ENCODE results near the gene PTOV1. TPM values are rescaled to one million over a fixed set of nuclear protein-coding genes. Genes with fewer than 3 reads are reported as not detected.

PTOV1 gene
- total and polyA plus RNA-seq, 5 experiments from 2014 or later, result 42.9 to 186 (median 67.4) TPM

DNA sequence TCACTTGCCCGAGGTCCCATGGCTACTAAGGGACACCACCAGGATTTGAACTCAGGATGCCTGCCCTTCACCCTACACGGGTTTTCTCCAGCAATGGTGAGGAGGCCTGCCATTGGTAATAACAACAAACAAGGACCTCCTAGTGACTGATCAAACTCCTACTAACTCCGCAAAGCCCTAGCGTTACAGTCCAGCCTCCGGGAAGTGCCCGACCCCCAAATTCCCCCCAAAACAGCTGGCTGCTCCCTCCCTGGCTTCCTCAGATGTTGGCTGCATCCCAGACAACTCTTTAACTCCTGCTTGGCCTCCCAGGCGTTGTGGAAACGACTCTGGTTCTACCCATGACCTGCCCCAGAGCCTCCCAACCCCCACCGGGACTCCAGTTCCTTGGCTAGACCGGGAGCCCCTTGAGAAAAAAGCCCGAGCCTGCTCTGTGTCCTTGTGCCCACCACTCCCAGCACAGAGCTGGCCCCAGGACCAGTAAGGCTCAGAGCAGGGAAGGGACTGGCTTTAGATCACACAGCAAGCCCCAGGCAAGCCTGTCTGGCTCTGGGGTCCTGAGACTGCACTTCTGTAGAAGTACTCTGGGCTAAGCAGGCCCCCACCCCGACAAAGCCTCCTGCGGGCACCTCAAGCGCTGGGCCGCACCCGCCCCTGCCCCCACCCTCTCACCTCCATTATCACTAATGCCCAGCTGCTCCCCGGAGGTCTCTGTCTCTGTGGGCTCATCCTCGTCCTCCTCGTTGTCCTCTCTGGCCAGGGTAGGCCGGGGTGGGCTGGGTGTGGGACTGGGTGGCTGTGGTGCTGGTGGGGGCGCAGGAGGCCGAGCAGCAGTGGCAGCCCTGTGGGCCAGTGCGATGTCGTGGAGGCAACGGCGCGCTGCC, 21.5 kb downstream of the PTOV1 start:
- peak overlapping the region in 4 of 10 donors; percentile 18 to 67 (median 42) for H3K4me3 Mint-ChIP-seq
- POLR2A ChIA-PET, result no interaction called here

DNA sequence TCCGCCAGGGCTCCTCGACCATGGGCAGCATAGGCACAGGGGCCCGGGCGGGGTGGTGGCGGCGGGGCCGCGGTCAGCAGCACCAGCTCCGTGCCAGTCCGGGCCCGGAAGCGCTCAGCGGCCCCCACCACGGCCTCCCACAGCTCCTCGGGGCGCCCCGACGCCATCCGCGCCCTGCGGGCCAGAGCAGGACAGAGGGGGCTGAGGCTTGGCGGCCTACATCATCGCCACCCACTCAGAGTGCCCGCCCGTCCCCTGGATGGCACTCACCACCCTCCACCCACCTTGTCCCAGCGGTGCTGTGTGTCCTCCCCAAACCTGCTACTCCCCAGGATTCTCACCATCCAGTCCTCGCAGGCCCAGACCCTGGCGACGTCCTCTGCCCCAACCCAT, 22.2 kb downstream of the PTOV1 start:
- Mint-ChIP-seq H3K4me1 (peaks cover 12 to 36% (median 27%) of the 10 kb centered on the region in 4 donors), H3K4me3 (no peak overlapping the region), H3K27ac (no peak overlapping the region), H3K27me3 (no peaks in the 10 kb centered on the region), H3K36me3 (peaks cover 0 to 6% (median 0%) of the 10 kb centered on the region in 3 donors), H3K9me3 (peaks cover 0 to 2% (median 0%) of the 10 kb centered on the region in 9 donors)
- POLR2A ChIA-PET, result no interaction called here
- DNase-seq (no peak), ATAC-seq (no peak)

More for the DNA sequence above, 21.5 kb downstream of the PTOV1 start:
- DNase-seq (no peak), ATAC-seq (no peak)
- Mint-ChIP-seq H3K9me3 (peaks cover 0 to 3% (median 0%) of the 10 kb centered on the region in 9 donors), H3K4me1 (peaks cover 12 to 39% (median 30%) of the 10 kb centered on the region in 4 donors), H3K27me3 (no peaks in the 10 kb centered on the region), H3K27ac (peak overlapping the region in 5 of 10 donors; percentile 31 to 87 (median 57)), H3K36me3 (peaks cover 0 to 4% (median 0%) of the 10 kb centered on the region in 3 donors)

DNA sequence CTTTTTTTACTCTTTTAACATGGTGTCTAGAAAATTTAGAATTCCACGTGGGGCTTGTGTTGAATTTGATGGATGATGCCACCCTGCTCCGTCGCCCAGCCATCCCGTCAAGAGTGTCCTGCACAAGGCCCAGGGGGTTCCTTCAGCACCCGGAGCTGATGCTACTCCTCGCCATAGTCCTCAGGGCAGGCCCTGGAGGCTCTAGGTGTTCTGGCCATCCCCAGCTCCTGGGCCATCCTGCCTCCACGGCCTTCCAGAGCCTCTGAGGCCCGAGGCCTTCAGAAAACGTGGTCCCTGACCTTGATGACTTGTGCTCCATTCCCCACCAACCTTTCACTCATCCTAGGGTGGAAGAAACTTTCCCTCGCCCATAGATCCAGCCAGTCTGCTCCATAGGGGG, 22.9 kb downstream of the PTOV1 start:
- Mint-ChIP-seq H3K27me3 (no peaks in the 10 kb centered on the region), H3K36me3 (peaks cover 0 to 7% (median 0%) of the 10 kb centered on the region in 3 donors), H3K27ac (peak overlapping the region in 2 of 10 donors; percentile 17 to 64), H3K4me3 (peak overlapping the region in 3 of 10 donors; percentile 33 to 87 (median 36)), H3K4me1 (peaks cover 15 to 36% (median 29%) of the 10 kb centered on the region in 4 donors), H3K9me3 (no peaks in the 10 kb centered on the region)
- ATAC-seq (no peak), DNase-seq (no peak)
- POLR2A ChIA-PET, result interaction anchor here (0.5 to 5.2 kb wide), 4 partner anchors 9 to 1549 kb away, joined by 3 to 53 read pairs (median 4); partner anchors contain the start of gene PTOV1

DNA sequence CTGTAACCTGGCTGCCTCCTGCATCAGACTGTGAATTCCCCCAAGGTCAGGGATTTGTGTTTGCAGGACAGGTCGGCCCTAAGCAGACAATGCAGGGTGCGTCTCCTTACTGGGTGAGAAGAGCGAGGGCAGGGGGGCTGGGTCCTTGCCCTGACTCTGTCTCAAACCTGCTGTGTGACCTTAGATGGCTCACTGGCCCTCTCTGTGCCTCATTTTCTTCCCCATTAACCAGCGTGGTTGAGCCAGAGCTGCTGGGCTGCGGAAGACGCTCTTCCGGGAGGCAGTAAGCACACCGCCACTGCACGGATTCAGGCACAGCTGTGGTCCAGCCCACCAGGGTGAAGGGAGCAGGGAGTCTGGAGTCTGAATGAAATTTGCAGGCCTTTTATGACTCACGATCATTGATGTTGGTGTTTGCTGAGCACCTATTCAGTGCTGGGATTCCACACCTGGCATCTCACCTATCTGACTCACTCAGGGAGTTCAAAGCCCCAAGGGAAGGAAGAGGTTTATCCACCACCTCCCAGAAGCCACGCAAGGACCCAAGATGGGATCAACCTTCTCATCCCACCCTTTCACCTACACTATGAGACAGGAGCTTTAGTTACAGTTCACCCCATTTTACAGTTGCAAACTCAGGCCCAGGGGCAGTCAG, 23.7 kb downstream of the PTOV1 start:
- no peaks in the 10 kb centered on the region for H3K9me3 Mint-ChIP-seq
- H3K4me1 Mint-ChIP-seq, result peaks cover 19 to 43% (median 34%) of the 10 kb centered on the region in 4 donors
- peak overlapping the region in 6 of 10 donors; percentile 63 to 88 (median 80) for H3K27ac Mint-ChIP-seq
- H3K27me3 Mint-ChIP-seq, result no peaks in the 10 kb centered on the region
- no peak for DNase-seq
- H3K36me3 Mint-ChIP-seq, result peaks cover 0 to 11% (median 0%) of the 10 kb centered on the region in 3 donors
- peak overlapping the region in 6 of 10 donors; percentile 28 to 87 (median 56) for H3K4me3 Mint-ChIP-seq
- no peak for ATAC-seq
- POLR2A ChIA-PET, result interaction anchor here (1.1 to 5.2 kb wide), 5 partner anchors 13 to 233 kb away, joined by 3 to 53 read pairs (median 4); partner anchors contain the start of genes PRMT1, PTOV1, RRAS and SCAF1

DNA sequence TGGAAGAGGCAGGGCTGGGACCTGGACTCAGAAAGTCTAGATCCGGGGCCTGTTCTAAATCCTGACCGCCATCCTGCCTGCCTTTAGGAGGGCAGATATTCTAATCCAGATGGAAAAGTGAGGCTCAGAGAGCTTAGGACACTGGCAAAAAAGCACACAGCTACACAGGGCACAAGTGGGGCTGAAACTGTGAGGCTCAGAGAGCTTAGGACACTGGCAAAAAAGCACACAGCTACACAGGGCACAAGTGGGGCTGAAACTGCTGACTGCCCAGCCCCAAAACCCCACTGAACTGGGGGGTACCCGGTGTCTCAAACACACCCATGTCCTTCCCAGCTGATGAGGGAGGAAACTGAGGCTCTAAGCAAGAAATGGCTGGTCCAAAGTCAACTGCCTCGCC, 24.2 kb downstream of the PTOV1 start:
- DNase-seq, result no peak
- peak overlapping the region in 3 of 10 donors; percentile 26 to 87 (median 69) for H3K4me3 Mint-ChIP-seq
- no peak for ATAC-seq
- H3K27me3 Mint-ChIP-seq, result no peaks in the 10 kb centered on the region
- peak overlapping the region in 5 of 10 donors; percentile 63 to 82 (median 78) for H3K27ac Mint-ChIP-seq
- POLR2A ChIA-PET, result interaction anchor here (0.5 to 5.2 kb wide), 11 partner anchors 7 to 483 kb away, joined by 3 to 62 read pairs (median 16); partner anchors contain the start of genes AP2A1, MED25, PNKP and PRMT1
- H3K4me1 Mint-ChIP-seq, result peaks cover 18 to 43% (median 32%) of the 10 kb centered on the region in 4 donors
- no peaks in the 10 kb centered on the region for H3K9me3 Mint-ChIP-seq
- H3K36me3 Mint-ChIP-seq, result peaks cover 0 to 15% (median 0%) of the 10 kb centered on the region in 3 donors

DNA sequence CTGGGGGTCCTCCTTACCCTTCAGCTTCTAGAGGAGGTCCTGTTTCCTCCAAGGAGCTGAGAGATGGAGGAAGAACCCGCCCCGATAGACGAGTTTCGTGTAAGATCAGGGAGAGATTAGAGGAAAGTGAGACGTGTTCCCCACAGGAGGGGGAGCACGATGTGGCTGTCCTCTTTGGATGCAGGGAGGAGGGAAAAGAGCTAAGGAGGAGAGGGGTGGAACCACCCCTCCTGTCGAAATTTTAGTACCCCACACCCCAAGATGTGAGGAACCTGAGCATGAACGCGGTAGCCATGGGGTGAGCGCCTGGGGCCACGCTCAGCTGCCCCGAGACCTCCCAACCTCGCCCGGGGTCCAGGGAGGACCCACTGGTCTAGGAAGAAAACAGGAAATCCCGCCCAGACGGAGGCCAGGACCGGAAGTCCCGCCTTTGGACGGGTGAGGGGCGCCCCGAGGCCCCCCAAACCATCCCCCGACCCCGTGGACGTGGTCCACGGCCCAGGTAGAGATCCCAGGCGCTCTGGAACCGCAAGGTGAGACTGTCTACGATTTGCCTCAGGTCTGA, 25.0 kb downstream of the PTOV1 start:
- H3K4me3 Mint-ChIP-seq, result no peak overlapping the region
- POLR2A ChIA-PET, result interaction anchor here (0.5 to 5.2 kb wide), 20 partner anchors 8 to 1512 kb away, joined by 3 to 62 read pairs (median 6); partner anchors contain the start of genes AP2A1, ATF5, FUZ and MED25
- peak in 5 of 10 donors; percentile 30 to 84 (median 50) for DNase-seq
- peaks cover 19 to 39% (median 28%) of the 10 kb centered on the region in 4 donors for H3K4me1 Mint-ChIP-seq
- peaks cover 0 to 20% (median 0%) of the 10 kb centered on the region in 3 donors for H3K36me3 Mint-ChIP-seq
- no peaks in the 10 kb centered on the region for H3K9me3 Mint-ChIP-seq
- no peak for ATAC-seq
- H3K27ac Mint-ChIP-seq, result no peak overlapping the region
- no peaks in the 10 kb centered on the region for H3K27me3 Mint-ChIP-seq

DNA sequence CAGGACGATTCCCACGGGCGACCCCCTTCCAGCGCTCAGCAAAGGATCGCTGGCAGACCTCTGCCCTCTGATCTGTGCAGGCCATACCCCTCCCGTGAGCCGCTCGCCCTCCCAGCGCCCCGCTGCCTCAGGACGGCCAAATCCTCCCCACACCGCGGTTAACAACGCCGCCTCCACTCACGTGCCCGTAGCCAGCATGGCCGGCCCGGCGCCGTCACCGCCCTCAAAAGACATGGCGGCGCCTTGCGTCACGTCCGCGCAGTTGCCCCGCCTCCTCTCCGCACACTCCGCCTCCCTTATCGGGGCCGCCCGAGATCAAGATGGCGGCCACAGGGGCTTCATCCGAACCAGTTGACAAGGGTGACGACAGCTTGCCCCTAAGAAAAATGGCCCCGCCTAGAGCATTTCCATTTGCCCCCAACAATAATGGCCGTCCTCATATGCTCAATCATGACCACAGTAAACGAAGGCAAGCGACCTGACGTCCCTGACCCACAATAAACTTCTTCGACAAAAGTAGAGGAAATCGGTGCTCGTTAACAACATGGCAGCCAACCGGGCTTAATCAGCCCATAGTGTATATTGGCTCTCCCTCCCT, 25.6 kb downstream of the PTOV1 start:
- ATAC-seq (peak; percentile 60 to 68), DNase-seq (peak in 9 of 10 donors; percentile 94 to 99 (median 97))
- Mint-ChIP-seq H3K27me3 (no peaks in the 10 kb centered on the region), H3K27ac (no peak overlapping the region), H3K4me1 (peaks cover 19 to 39% (median 27%) of the 10 kb centered on the region in 4 donors), H3K36me3 (peaks cover 0 to 23% (median 0%) of the 10 kb centered on the region in 3 donors), H3K4me3 (no peak overlapping the region), H3K9me3 (no peaks in the 10 kb centered on the region)
- POLR2A ChIA-PET, result interaction anchor here (0.5 to 5.2 kb wide), 31 partner anchors 9 to 1513 kb away, joined by 3 to 62 read pairs (median 5); partner anchors contain the start of genes AP2A1, ATF5, FUZ and IL4I1

DNA sequence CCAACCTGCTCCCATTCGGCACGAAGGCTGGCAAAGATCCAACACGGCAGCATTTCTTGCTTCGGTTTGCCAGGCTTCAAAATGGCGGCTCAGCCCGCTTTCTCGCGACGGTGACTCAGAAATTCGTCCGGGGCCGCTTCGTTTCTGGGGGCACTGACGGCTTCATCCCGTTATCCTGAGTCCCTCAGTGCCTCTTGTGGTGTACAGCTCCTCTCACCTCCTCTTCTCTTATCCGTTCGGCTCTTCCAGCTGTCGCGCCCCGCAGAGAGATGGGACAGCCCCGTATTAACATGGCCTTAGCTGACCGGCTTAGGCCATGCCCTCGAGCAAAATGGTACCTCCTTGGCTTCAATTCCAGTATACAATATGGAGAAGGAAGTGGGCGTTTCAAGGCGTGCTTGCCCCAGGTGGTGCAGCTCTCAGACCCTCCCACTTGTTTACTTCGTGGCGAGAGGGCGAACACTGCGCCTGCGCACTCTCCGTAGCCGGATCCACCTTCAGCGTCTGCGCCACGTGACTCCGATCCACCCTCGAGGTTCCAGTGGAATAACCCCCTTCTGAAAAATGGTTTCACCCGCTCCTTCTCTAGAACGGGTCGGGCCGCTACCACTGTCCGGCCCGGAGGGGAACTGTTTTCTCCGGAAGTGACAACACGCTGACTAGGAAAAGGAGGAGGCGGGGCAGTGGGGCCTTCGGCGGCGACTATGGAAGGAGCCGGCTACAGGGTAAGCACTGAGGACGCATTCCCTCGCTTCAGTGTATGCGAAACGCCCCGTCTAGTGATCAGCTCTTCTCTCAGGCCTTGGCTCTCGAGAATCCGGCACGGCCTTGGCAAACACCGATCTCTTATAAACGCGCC, 26.3 kb downstream of the PTOV1 start, which contains the start of the genes AKT1S1 and TBC1D17:
AKT1S1 (minus strand) TSS at position 336 of the 859 bp plus-strand sequence. CDS start 4,060 bp downstream, outside the sequence.
TBC1D17 (plus strand) TSS at position 683 of the 859 bp plus-strand sequence; CDS start at position 705, 22 bp downstream.
- Mint-ChIP-seq H3K36me3 (peaks cover 0 to 29% (median 0%) of the 10 kb centered on the region in 3 donors), H3K4me3 (no peak within 1 kb of the TSS), H3K9me3 (no peaks in the 10 kb centered on the region), H3K27ac (no peak within 1 kb of the TSS), H3K27me3 (no peaks in the 10 kb centered on the region), H3K4me1 (peaks cover 15 to 33% (median 22%) of the 10 kb centered on the region in 4 donors)
- peak; percentile 67 to 72 for ATAC-seq
- peak; percentile 91 to 100 (median 99) for DNase-seq
- POLR2A ChIA-PET, result interaction anchor here (0.5 to 5.2 kb wide), 31 partner anchors 9 to 1513 kb away, joined by 3 to 62 read pairs (median 5); partner anchors contain the start of genes AP2A1, ATF5, FUZ and IL4I1

DNA sequence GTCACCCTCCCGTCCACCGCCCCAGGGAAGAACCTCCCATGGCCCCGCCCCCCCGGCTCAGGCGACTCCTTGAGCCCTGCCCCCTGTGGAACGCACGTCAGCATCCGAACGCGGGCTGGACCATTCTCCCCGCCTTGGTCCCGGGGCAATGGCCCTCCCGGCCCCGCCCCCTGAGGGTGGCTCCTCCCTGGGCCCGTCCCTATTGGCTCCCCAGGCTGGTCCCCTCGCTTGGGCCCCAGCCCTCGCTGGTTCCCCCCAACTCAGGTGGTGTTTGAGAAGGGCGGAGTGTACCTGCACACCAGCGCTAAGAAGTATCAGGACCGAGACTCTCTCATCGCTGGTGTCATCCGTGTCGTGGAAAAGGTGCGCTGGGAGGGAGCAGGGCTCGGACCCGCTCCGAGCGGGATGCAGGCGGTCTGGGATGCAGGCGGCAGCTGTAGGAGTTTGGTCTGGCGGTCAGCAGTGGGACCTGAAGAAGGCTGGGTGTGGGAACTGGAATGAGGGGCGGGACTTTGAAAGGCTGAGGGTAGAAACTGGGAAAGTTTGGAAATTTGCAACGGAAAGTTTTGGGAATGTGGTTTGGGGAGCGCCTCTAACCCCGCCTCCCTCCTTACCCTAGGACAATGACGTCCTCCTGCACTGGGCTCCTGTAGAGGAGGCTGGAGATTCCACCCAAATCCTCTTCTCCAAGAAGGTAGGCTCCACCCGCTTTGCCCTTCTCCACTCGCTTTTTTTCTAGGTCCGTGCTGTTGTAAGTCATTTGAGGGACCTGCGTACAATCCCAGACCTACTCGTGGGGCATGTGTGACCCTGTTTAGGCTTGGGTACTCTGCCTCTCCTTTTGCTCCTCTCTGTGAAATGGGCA, 27.2 kb downstream of the PTOV1 start:
- Mint-ChIP-seq H3K4me3 (no peak overlapping the region), H3K36me3 (peaks cover 0 to 35% (median under 1%) of the 10 kb centered on the region in 3 donors), H3K4me1 (peaks cover 15 to 33% (median 21%) of the 10 kb centered on the region in 4 donors), H3K27me3 (no peaks in the 10 kb centered on the region), H3K27ac (no peak overlapping the region), H3K9me3 (no peaks in the 10 kb centered on the region)
- POLR2A ChIA-PET, result interaction anchor here (1.0 to 5.2 kb wide), 19 partner anchors 8 to 311 kb away, joined by 3 to 62 read pairs (median 5); partner anchors contain the start of genes ATF5, FUZ, IL4I1 and IRF3
- DNase-seq, result peak in 9 of 10 donors; percentile 96 to 99 (median 98)
- peak; percentile 61 to 67 for ATAC-seq

DNA sequence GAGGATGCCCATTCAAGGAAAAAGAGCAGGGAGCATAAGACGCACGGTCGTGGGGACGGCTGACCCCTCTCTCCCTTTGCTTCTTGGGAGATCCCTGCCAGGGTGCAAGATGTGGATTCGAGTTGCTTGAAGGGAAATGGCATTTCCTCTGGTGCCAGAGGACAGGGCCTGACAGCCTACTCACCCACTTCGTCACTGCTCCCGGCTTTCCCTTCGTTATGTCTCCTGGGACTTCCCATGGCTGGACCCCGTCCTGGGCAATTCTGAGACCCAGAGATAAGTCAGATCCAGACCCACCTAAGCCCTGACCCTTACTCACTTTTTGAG, 27.7 kb downstream of the PTOV1 start:
- Mint-ChIP-seq H3K36me3 (peaks cover 0 to 41% (median 5%) of the 10 kb centered on the region in 3 donors), H3K4me1 (peaks cover 15 to 31% (median 21%) of the 10 kb centered on the region in 4 donors), H3K27me3 (no peaks in the 10 kb centered on the region), H3K9me3 (no peaks in the 10 kb centered on the region), H3K4me3 (peak overlapping the region in 2 of 10 donors; percentile 4 to 56), H3K27ac (peak overlapping the region in 1 of 10 donors; percentile 48)
- POLR2A ChIA-PET, result interaction anchor here (1.0 to 1.2 kb wide), 3 partner anchors 11 to 51 kb away, joined by 3 to 4 read pairs (median 4); partner anchors contain the start of genes PNKP and PTOV1
- DNase-seq, result no peak
- no peak for ATAC-seq
